Activated CD8-positive, alpha-beta memory T cell treated with anti-CD3 and anti-CD28 coated beads, Interleukin-2, amount 50 U/mL, for 48 hours (primary cell): Measurements from ENCODE around the gene PRSS12.
"Not testable (repeated sequence)": the region's sequence is repeated elsewhere in the genome, so short reads cannot be mapped to it uniquely, and the experiment has no call there.

Experiments used
- DNase-seq: peaks from one replicate; pipeline ENCODE4 v3.0.0-alpha.2; 2020

Gene PRSS12

DNA sequence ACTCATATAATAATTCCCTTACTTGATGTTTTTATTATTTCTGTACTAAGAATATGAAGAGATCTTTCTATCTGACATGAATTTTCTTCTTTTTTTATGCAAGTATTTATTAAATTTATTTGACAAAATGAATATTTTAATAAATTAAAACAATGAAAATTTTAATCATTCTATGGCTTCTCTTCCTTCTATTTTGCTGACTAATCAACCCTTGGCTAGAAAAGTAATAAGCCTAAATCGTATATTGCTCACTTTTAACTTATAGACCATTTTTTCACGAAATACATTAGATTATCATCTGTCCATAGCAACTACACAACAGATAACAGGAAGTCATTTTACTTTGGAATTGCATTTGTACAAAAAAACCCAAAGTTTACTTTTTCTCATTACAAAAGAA is 38.6 kb downstream of the PRSS12 start:
- no peak for DNase-seq

DNA sequence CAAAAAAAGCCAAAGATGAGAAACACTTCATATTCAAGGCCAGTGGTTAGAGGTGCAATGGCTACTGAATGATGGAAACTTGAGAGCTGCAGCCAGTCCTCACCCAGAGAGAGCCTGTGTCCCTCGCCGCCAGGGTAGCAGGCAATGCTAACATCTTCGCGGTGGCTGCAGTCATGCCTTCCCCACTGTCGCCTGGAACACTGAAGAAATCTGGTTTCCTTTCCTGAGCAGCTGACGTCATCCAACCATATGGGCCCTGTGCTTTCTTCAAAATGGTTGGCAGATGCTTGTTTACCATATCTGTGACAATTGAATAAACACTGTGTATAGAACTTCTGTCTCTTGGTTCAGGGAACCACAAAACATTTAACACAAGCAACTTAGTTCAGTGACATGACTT is 39.7 kb downstream of the PRSS12 start:
- no peak for DNase-seq

DNA sequence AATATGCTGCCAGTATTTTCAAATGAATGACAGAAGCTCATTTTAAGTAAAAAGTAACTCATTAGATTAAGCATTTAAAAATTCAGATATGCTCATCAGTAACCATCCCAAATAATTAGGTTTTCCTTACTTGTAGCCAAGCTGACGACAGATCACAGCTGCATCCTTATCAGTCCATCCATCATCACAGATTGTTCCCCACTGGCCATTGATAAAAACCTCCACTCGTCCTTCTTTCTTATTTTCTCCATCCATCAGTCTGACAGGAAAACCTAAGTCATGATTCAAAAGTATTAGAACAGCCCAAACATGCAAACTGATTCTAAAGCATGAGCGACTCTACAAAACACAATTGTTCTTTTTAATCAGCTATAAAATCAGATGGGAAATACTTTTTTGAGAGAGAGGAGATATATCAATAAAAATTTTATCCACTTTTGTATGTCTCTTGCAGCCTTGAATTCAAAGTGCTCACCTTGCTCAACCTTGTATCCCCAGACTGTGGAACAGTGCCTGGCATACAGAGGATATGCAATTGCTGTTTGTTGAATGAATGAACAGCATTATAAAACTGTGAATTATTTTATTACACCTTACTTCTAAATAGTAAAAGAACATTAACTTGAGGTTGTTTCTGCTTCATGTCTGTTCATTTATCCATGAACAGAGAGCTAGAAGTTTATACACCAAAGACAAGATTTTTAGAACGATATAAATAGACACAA is 44.3 kb downstream of the PRSS12 start:
- no peak for DNase-seq

DNA sequence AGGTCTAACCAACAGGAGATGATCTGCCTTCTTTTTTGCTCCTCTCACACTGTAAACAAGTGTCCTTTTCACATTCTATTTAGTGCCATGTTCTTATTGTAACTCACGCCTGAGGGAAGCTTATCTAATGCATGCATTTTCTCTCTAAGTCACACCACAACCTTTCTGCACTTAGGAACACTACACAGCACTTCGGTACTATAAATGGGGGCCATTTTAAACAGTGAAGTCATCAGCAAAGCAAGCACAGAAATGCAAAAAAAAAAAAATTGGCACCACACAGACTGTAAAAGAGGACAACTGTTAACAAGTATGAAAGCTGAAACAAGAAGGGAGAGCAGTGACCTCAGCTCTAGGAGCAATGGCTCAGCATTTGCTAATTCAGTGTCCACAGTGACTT is 45.2 kb downstream of the PRSS12 start:
- no peak for DNase-seq

DNA sequence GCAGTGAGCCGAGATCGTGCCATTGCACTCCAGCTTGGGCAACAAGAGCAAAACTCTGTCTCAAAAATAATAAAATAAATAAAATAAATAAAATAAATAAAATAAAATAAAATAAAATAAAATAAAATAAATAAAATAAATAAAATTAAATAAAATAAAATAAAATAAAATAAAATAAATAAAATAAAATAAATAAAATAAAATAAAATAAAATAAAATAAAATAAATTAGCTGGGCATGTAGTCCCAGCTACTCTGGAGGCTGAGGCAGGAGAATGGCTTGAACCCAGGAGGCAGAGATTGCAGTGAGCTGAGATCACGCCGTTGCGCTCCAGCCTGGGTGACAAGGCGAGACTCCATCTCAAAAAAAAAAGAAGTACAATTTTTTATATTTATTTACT is 53.2 kb downstream of the PRSS12 start:
- not testable (repeated sequence) for DNase-seq

DNA sequence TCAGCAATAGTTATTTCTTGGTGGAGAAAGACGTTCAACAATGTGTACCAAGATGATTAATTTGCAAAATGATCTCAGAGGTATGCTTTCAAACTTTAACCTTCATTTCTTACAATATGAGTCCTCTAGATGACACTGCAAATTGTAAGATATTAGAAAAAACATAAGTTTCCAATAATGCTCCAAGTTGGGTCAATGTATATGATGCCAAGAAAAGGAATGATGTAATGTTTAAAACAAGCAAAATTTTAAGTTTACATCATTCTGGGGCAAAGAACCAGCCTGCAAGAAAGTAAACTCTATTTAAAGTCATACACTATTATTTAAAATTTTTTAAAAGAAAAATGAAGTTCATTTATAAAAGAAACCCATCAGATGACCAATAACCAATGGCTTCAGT is 56.1 kb downstream of the PRSS12 start:
- no peak for DNase-seq

DNA sequence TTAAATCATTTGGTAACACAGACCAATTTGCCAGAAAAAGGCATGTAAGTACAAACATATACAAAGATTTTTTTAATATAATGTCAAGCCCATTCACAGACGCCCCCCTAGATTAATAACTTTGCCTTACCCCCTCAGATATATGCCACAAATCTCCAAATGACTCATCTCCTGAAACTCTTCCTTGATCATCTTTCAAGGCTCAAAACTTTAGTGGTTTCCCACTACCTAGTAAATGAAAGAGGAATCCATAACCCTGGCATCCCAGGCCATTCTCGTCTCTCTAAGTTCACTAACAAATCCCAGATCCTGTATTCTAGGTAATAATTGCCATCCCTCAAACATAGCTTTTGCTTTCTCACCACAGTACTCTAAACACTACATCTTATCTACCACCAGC is 61.9 kb downstream of the PRSS12 start:
- no peak for DNase-seq

DNA sequence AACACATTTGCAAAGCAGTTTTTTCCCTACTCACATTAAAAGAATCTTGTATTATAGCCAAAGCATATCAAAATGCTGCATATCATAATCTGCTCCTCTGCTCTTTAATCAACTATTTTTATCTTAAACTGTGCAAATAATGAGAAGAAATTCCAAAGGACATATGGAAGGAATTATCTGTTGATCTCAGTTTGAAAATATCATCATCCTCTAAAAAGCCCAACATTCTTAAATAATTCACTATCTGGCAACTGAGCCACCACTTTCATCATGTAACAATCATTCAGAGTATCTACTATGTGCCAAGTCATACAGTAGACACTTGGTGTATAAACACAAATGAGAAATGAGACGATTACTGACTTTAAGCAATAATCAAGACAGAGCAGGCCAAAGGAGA is 63.0 kb downstream of the PRSS12 start:
- no peak for DNase-seq

DNA sequence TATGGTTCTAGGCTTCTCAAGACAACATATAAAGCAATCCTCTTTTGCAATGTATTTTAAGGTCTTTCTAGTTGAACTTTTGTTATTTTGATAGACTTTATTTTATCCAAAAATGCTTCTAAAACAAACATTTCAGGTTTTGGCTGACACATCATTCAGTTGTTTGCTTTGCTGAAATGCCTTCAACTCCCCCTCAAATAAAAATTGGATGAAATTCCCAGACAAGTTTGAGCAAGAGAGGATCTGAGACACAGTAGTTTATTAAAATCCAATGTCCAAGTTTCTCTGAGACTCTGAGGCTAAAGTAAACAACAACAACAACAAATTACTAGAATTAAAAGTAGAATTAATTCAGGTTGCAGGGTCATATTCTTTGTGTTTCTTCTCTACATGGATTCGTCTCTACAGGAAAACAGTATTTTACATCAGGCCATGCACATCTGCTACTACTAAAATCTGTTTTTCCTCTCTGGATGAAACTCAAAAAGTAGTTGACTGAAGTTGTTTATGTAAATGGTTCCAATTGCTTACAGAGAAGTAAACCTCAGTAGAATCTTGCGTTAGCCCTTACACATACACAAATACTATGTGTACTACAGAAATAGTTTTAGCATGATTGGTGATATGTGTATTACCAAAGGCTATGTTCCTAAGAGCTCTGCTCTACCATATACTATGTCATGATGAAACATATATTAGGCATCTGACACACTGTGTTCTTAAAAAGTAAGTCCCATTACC is 64.9 kb downstream of the PRSS12 start:
- no peak for DNase-seq

DNA sequence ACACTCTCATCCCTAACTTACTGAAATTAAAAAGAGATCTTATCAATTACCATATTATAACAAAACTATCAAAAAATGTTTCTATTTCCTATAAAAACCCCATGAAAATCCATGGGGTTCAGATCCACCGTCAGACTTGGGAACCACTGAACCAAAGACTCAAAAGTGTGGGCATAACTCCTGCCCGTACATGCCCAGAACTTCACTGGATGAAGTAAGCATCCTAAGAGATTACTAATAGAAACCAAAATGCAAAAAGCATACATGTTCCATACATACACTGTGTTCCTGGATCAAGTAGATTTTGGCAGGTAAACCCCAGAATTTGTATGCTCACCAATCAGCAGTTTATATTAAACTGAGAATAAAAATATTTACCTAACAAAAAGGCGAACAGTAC is 66.1 kb downstream of the PRSS12 start:
- no peak for DNase-seq

DNA sequence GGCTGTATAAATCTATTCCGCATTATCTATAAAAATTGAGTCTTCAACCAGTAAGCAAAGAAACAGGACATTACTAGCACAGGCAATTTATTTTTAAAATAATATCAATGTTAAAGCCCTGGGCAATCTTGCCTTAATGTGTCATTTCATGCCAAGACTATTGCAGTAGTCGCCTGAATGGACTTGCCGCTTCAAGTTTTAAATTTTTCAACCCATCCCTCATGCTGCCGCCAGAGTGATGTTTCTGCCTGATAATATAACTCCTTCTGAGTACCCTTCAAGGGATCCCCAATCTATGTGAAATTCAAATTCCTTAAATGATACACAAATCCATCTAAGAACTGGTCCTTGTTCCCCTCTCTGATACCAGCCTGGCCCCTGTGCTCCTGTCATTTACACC is 66.9 kb downstream of the PRSS12 start:
- no peak for DNase-seq

DNA sequence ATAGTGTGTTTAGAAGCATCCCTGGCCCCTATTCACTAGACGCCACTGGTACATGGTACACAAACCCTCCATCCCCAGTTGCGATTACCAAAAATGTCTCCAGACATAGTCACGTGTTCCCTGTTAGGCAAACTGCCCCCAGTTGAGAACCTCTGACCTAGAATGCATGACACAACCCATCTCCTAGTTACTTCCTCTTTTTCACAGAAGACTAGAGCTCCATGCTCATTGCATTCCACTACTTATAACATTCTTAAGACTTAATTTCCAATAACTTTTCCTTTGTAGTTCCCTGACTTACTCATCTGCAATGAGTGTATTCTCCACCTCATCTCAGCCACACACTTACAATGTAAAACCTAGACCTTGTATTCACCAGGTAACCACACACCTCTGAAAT is 68.6 kb downstream of the PRSS12 start:
- DNase-seq: no peak

DNA sequence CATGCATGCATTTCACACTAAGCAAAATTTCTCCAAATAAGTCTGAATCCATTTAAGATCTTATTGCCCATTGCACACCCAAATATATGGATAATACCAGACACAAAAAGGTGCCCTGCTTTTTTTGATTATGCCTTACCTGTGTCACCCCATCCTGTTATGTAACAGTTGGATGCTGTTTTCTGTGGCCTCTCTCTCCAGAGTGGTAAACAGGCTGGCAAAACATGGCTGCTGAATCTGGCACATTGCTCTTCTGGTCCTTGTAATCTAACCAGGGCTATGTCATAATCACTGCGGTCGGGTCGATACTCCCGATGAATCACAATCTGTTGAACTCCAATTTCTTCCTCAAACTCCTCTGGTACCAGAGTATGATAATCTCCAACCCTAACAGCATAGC is 70.1 kb downstream of the PRSS12 start:
- no peak for DNase-seq

DNA sequence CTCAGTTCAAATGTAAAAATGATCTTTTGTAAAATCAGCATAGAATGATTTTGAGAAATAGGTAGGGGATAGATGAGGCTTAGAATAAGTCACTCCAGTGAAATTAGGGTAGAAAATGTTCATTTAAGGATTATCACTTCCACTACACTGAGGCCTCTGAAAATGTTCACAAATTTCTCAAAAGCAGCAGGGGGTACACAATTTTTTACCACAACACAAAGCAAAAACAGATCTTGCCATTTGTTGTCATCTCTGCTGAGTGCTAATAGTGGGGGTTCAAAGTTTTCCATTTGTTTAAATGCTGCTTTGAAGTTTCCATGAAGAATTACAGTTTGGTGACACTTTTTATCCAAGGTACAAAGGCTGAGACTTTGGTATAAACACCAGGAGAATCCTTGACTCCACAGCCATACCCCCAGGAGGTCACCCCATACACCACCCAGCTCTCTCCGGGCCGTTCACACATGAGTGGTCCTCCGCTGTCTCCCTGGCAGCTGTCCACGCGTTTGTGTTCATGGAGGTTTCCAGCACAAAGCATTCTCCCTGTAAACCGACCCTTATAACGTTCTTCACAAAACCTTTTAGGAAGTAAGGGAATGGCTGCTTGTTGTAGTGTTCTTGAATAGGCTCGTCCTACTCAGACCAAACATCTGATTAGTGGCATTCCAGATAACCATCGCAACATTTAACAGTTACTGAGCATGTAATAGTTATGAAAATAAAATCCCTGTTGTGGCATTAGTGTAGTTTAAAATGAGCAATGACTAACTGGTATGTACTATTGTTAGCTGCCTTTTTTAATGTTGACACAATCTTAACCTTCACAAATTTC is 71.0 kb downstream of the PRSS12 start:
- DNase-seq: no peak

DNA sequence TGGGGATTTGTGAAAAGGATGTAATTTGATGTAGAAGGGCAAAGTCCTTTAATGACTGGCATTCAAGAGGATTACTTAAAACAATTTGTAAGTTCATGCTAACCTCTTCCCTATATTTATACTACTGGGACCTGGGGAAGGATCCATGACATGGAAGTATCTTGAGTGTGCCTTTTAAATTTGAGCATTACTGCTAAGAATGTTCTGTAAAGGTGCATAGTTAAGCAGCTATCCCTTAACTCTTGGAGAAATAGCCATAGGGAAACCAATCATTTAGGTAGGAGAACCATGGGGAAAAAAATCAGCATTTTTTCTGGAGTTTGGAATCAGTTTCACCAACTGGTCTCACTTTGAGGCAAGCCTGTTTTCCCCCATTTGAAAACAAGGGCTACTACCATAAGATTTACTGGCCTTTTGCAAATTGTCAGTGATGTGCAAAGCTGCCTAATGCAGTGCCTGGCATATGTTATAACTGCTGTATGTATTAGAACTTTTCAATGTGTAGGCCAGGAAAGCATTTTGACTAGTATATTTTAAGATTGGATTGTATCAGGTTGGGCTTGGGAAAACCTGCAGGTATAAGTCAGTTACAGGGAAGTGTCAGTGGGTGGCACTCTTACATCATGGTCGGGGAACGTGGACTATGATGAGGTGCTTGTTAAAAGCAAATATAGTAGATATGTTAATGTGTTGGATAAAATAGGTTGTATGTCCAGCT is 72.1 kb downstream of the PRSS12 start:
- DNase-seq: no peak

DNA sequence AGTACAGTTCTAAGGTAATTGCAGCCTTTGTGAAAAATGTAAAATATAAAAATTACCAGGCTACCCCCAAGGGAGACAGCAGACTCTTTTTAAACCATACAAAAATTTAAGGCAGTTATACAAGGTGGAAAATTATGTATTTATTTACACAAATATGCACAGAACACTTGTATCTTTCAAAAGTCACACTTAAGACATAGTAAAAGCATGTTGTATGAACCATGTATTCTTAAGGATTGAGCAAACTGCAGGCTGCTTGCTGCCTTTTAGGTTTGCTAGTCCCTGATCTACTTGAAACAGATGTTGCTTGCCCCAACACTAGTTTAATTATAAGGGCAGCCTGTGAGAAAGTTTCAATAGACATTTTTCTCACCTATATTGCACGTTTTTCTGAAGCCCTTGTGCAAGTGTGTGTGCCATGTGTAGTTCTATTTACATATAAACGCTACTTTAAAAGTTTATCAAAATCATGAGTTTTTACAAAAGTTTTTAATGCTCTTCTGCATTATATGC is 72.8 kb downstream of the PRSS12 start:
- DNase-seq: no peak

DNA sequence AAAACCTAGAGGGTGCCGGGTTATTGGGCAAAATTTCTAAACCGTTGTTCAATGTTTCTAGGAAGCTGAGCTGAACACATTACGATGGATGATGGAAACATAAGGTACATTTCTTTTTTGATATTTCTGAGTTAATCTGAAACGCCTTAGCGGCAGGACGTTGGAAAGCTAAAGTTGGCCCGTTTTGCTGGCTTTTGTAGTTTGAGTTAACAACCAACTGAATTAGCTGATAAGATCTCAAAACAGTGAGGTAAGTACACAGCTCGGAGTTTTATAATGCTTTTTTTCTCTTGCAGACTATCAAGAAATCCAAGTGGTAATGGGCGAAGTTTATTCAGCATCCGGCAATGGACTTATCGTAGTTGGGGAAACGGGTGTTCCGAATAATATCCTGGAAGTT is 73.5 kb downstream of the PRSS12 start:
- no peak for DNase-seq

DNA sequence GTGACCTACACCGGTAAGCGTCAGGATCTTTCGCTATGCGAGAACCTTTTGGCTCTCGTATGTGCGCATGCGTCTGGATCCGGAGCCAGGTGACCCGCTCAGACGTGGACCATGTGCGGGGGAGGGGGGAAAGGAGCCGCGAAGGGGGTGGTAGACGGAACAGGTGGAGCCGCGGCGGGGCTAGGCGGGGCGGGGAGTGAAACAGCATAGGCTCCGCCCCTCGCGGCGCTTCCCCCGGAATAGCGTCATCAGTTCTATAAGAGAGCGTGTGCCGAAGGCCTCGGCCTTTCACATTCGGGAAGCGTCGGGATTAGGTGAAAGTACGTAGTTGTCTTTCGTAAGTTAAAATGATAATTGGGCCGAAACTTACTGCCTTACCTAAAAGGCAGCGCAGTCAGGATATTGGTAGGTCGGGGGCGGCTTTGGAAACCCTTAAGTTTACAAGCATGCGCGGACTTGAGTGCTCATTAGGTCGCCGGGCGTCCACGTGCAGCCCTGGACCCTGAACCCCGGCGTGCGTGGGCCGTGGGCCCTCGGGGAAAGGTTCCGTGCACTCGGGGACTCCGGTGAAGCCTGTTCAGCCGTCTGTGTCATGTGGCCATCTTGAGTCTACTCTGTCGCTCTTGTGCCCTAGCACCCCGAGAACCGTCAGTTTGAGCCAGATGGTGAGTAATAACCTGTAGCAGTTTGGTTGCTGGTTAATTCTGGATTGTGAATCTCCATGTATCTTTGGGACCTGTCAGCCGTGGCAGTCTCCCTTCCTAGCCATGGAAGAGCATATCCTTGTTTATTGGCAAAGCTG is 74.1 kb downstream of the PRSS12 start:
- DNase-seq: peak; percentile 96

DNA sequence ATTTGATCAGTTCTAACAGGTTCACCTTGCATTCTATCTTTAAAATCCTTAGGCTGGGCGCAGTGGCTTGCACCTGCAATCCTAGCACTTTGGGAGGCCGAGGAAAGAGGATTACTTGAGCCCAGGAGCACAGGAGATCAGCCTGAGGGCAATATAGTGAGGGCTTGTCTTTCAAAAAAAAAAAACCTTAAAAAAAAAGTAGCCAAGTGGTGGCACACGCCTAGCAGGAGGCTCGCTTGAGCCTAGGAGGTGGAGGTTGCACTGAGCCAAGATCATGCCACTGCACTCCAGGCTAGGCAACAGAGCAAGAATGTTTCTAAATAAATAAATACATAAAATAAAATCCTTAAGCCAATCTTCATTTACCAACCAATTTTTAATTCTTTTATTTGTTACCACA is 75.6 kb downstream of the PRSS12 start:
- no peak for DNase-seq

DNA sequence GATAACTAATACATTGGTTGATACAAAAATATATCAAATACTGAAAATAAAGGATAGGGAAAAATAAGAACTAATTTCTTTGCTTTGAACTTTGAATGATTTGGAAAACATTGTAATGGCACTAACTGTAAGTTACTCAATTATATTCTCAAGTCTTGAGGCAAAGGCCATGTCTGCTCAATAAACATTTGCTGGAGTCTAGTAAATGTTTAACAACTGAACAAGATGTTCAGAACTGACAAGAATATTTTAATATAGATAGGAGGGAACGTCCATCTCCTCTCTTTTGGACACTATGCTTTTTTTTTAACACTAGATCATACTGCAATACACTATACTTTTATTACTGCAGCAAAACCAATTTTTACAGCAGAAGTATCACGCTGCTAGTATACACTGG is 76.2 kb downstream of the PRSS12 start:
- DNase-seq: no peak

DNA sequence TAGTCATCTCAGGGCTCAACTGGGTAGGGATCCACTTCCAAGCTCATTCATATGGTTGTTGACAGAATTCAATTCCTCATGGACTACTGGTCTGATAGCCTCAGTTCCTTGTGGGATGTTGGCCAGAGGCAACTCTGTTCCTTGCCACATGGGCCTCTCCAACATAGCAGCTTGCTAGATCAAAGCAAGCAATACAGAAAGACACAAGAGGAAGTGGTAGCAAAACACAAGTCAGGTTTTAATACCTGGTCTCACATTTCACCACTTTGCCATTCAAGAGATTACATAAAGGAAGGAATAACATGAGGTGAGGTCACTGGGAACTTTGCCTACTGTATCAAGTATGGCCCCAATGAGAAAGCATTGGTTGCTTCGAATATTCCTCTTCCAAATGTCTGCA is 79.2 kb downstream of the PRSS12 start:
- no peak for DNase-seq

DNA sequence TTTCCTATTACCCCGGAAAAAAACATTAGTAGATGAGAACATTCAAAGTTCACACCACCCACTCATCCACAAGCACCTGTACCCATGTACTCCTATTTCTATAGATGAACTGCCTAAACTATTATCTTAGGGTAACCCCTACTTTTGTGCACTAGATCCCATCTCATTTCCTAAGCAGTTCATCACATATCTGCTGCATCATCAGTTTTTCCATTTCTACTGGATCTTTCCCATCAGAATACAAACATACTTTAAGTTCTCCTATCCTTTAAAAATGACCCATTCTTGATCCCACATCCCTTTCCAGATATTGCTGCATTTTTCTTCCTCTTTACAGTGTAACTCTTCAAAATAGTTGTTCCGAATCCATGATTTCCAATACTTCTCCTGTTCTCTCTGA is 81.0 kb downstream of the PRSS12 start:
- DNase-seq: no peak
